AG09309 (cell line): Measurements from ENCODE around the gene PLXNB1.
"Not testable (repeated sequence)": the region's sequence is repeated elsewhere in the genome, so short reads cannot be mapped to it uniquely, and the experiment has no call there.

Source experiments
- DNase-seq: peaks from one replicate; pipeline ENCODE4 v3.0.0-alpha.2; 2010; ENCODE audit warnings: low read depth
- H3K4me3 ChIP-seq: 2 replicates; pipeline ENCODE4 v1.5.1; 2011; ENCODE audit warnings: mild to moderate bottlenecking, low read depth, low read length, moderate library complexity; ENCODE audit not compliant: control insufficient read depth
- CTCF ChIP-seq: IDR thresholded peaks from 2 replicates; pipeline ENCODE4 v1.5.1; 2011; ENCODE audit warnings: mild to moderate bottlenecking, low read depth, low read length, inconsistent platforms; ENCODE audit not compliant: insufficient read depth, control insufficient read depth; ENCODE audit errors: missing control alignments

The PLXNB1 gene

GRCh38 chr3:48474619-48475018, 44.7 kb upstream of the PLXNB1 start:
- DNase-seq, result no peak
- no peak overlapping the region for H3K4me3 ChIP-seq
- TF ChIP-seq CTCF, result no peak

- H3K4me3 ChIP-seq, DNase-seq: not testable (repeated sequence)
These were observed 44.1 kb upstream of the PLXNB1 start for GRCh38 chr3:48474031-48474430.

- no peak for DNase-seq
- no peak overlapping the region for H3K4me3 ChIP-seq
- no peak for TF ChIP-seq CTCF
These were observed 43.7 kb upstream of the PLXNB1 start for GRCh38 chr3:48473617-48473952.

GRCh38 chr3:48472923-48473616, 43.2 kb upstream of the PLXNB1 start:
- peak; percentile 63 for DNase-seq
- TF ChIP-seq CTCF, result peak; percentile 51
- H3K4me3 ChIP-seq, result peak overlapping the region; percentile 74

- no peak for DNase-seq
- no peak for TF ChIP-seq CTCF
These were observed 42.7 kb upstream of the PLXNB1 start for GRCh38 chr3:48472673-48472922.

GRCh38 chr3:48470286-48470685, 40.4 kb upstream of the PLXNB1 start:
- no peak for TF ChIP-seq CTCF
- H3K4me3 ChIP-seq, result no peak overlapping the region

More at GRCh38 chr3:48472673-48472922, 42.7 kb upstream of the PLXNB1 start:
- peak overlapping the region; percentile 74 for H3K4me3 ChIP-seq

GRCh38 chr3:48469046-48469915, 39.4 kb upstream of the PLXNB1 start:
- no peak for TF ChIP-seq CTCF
- no peak overlapping the region for H3K4me3 ChIP-seq

More at GRCh38 chr3:48470286-48470685, 40.4 kb upstream of the PLXNB1 start:
- no peak for DNase-seq

More at GRCh38 chr3:48469046-48469915, 39.4 kb upstream of the PLXNB1 start:
- DNase-seq, result no peak
